Keratinocyte (primary cell): ENCODE data around the gene PLPPR1. TPM values are rescaled to one million over a fixed set of nuclear protein-coding genes. Genes with fewer than 3 reads are reported as not detected.

Source experiments
- DNase-seq: peaks from one replicate; pipeline ENCODE4 v3.0.0-alpha.2; 2011; ENCODE audit warnings: low read depth, missing footprints, low spot score
- FAIRE-seq: peaks from 2 replicates; lab custom pipeline; 2011; peaks lifted over from hg19 to GRCh38; lab: Jason Lieb, UNC
- H2AFZ ChIP-seq: 2 replicates; pipeline ENCODE4 v1.6.0; 2012; ENCODE audit warnings: low read length, control low read depth, inconsistent platforms; ENCODE audit not compliant: control insufficient read depth
- H3K27ac ChIP-seq: 2 replicates; pipeline ENCODE4 v1.5.1; 2011; ENCODE audit warnings: low read length; ENCODE audit not compliant: control insufficient read depth, insufficient read depth
- H3K27me3 ChIP-seq: 3 replicates; pipeline ENCODE4 v1.6.0; 2011; ENCODE audit warnings: low read length; ENCODE audit not compliant: control insufficient read depth, insufficient read depth; ENCODE audit errors: extremely low read depth
- H3K36me3 ChIP-seq, 2 experiments: 2 replicates in 1 of 2; 3 replicates in 1 of 2; pipeline ENCODE4 v1.5.1; 2011; ENCODE audit warnings: low read length in 2 of 2, mild to moderate bottlenecking in 1 of 2; ENCODE audit not compliant: control insufficient read depth in 2 of 2, insufficient read depth in 2 of 2; ENCODE audit errors: extremely low read depth in 1 of 2
- H3K4me1 ChIP-seq: 3 replicates; pipeline ENCODE4 v1.5.1; 2011; ENCODE audit warnings: low read length; ENCODE audit not compliant: control insufficient read depth, insufficient read depth; ENCODE audit errors: extremely low read depth
- H3K4me2 ChIP-seq: 3 replicates; pipeline ENCODE4 v1.6.0; 2011; ENCODE audit warnings: low read depth, low read length; ENCODE audit not compliant: control insufficient read depth, insufficient read depth; ENCODE audit errors: extremely low read depth
- H3K4me3 ChIP-seq, 3 experiments: fragments of 200-600 bp in 1 of 3; sonication (generic) in 1 of 3; 2 replicates in 2 of 3; 3 replicates in 1 of 3; pipeline ENCODE4 v1.5.1; 2011 to 2016; ENCODE audit warnings: low read length in 3 of 3, mild to moderate bottlenecking in 3 of 3, control low read depth in 2 of 3, inconsistent platforms in 1 of 3, low read depth in 1 of 3, mixed read lengths in 1 of 3, mixed run types in 1 of 3, moderate library complexity in 1 of 3; ENCODE audit not compliant: control insufficient read depth in 2 of 3, insufficient read depth in 2 of 3; ENCODE audit errors: extremely low read depth in 1 of 3
- H3K79me2 ChIP-seq: 2 replicates; pipeline ENCODE4 v1.6.0; 2012; ENCODE audit warnings: low read length; ENCODE audit not compliant: control insufficient read depth, insufficient read depth
- H3K9ac ChIP-seq: 3 replicates; pipeline ENCODE4 v1.6.0; 2011; ENCODE audit warnings: low read length; ENCODE audit not compliant: control insufficient read depth, insufficient read depth; ENCODE audit errors: extremely low read depth
- H3K9me1 ChIP-seq: 3 replicates; pipeline ENCODE4 v1.6.0; 2011; ENCODE audit warnings: low read length; ENCODE audit not compliant: control insufficient read depth, insufficient read depth; ENCODE audit errors: extremely low read depth
- H3K9me3 ChIP-seq: 2 replicates; pipeline ENCODE4 v1.5.1; 2012; ENCODE audit warnings: low read depth, low read length; ENCODE audit not compliant: control insufficient read depth
- H4K20me1 ChIP-seq: 3 replicates; pipeline ENCODE4 v1.6.0; 2011; ENCODE audit warnings: low read length; ENCODE audit not compliant: control insufficient read depth, insufficient read depth; ENCODE audit errors: extremely low read depth
- CTCF ChIP-seq, 3 experiments: IDR thresholded peaks in 1 of 3; conservative IDR thresholded peaks in 1 of 3; optimal IDR thresholded peaks in 1 of 3; 2 replicates in 2 of 3; 3 replicates in 1 of 3; pipeline versions ENCODE3 to v1.5.1; 2011; ENCODE audit warnings: low read length in 3 of 3, mild to moderate bottlenecking in 3 of 3, moderate library complexity in 2 of 3, control low read depth in 1 of 3, inconsistent platforms in 1 of 3; ENCODE audit not compliant: insufficient read depth in 2 of 3; ENCODE audit errors: extremely low read depth in 1 of 3
- EZH2 ChIP-seq: IDR thresholded peaks from one replicate; pipeline ENCODE4 v1.6.1; 2012; ENCODE audit warnings: inconsistent platforms, mild to moderate bottlenecking, low read length, moderate library complexity
- dilution Hi-C: fragments of 300-500 bp; cut with MboI; formaldehyde crosslinking; loops from one replicate; pipeline ENCODE4 v1.7.0; 2020; ENCODE audit warnings: low sequenced_read_pairs; ENCODE audit not compliant: extremely low pct_ligation_motif_present
- polyA plus RNA-seq, 5 experiments: library from polyadenylated mRNA; depleted of rRNA in 3 of 5; stranded (reverse) in 3 of 5; stranded (forward) in 1 of 5; unstranded in 1 of 5; fragments of >200 nt; gene quantifications; 1 replicate in 1 of 5; 2 replicates in 3 of 5; 3 replicates in 1 of 5; pipeline versions ENCODE4 v1.2.1 to v1.2.3, GENCODE V29; 2011 to 2012; ENCODE audit warnings: missing spikeins in 2 of 5, low read depth in 1 of 5, low replicate concordance in 1 of 5

PLPPR1 gene
- polyA plus RNA-seq, 1 donor (not counting 4 experiments of a cell fraction or from before 2014, with no cell fraction given), result not detected

GRCh38 chr9:101034222-101034621 lies 5.7 kb downstream of the PLPPR1 start:
- dilution Hi-C loops, result no loop called here
- Histone ChIP-seq H2AFZ (no peak overlapping the region), H3K9me1 (no peaks in the 10 kb centered on the region), H3K27me3 (peaks cover 15% of the 10 kb centered on the region), H3K36me3 (no peaks in the 10 kb centered on the region), H3K4me1 (no peaks in the 10 kb centered on the region), H3K4me2 (no peak overlapping the region), H3K9me3 (no peaks in the 10 kb centered on the region), H3K79me2 (no peaks in the 10 kb centered on the region), H3K27ac (no peak overlapping the region), H3K4me3 (no peak overlapping the region), H4K20me1 (no peaks in the 10 kb centered on the region), H3K9ac (no peak overlapping the region)
- no peak for FAIRE-seq
- no peak for DNase-seq
- TF ChIP-seq CTCF (optimal IDR thresholded peaks at IDR 0.05 in 1 of 3, IDR thresholded peaks at IDR 0.05 in 1 of 3, conservative IDR thresholded peaks at IDR 0.05 in 1 of 3; ENCODE audit: extremely low read depth in 1 of 3, insufficient read depth in 2 of 3, low read length in 3 of 3), result no peak
- no peak for TF ChIP-seq EZH2

GRCh38 chr9:101035098-101035497 lies 6.6 kb downstream of the PLPPR1 start:
- Histone ChIP-seq H3K36me3 (no peaks in the 10 kb centered on the region), H3K9ac (no peak overlapping the region), H3K4me3 (no peak overlapping the region), H2AFZ (no peak overlapping the region), H3K4me2 (no peak overlapping the region), H4K20me1 (no peaks in the 10 kb centered on the region), H3K9me3 (no peaks in the 10 kb centered on the region), H3K27me3 (peaks cover 7% of the 10 kb centered on the region), H3K79me2 (no peaks in the 10 kb centered on the region), H3K27ac (no peak overlapping the region), H3K4me1 (no peaks in the 10 kb centered on the region), H3K9me1 (no peaks in the 10 kb centered on the region)
- DNase-seq (no peak), FAIRE-seq (no peak)
- dilution Hi-C loops, result no loop called here
- TF ChIP-seq CTCF (optimal IDR thresholded peaks at IDR 0.05 in 1 of 3, IDR thresholded peaks at IDR 0.05 in 1 of 3, conservative IDR thresholded peaks at IDR 0.05 in 1 of 3; ENCODE audit: extremely low read depth in 1 of 3, insufficient read depth in 2 of 3, low read length in 3 of 3), result no peak
- TF ChIP-seq EZH2, result no peak
